Osteocyte (in vitro differentiated cells): ENCODE data around the gene APOC1. TPM values are rescaled to one million over a fixed set of nuclear protein-coding genes. Genes with fewer than 3 reads are reported as not detected.

ENCODE experiments used
- DNase-seq: peaks from one replicate; pipeline ENCODE4 v3.0.0; 2021; ENCODE audit warnings: mixed read lengths; ENCODE audit not compliant: unreplicated experiment; ENCODE audit errors: extremely low spot score
- H3K27ac Mint-ChIP-seq: one replicate; pipeline ENCODE4 v1.8.0; 2021; ENCODE audit warnings: mild to moderate bottlenecking, mixed read lengths; ENCODE audit not compliant: unreplicated experiment
- H3K27me3 Mint-ChIP-seq: one replicate; pipeline ENCODE4 v1.8.0; 2021; ENCODE audit warnings: mixed read lengths; ENCODE audit not compliant: unreplicated experiment
- H3K36me3 Mint-ChIP-seq: one replicate; pipeline ENCODE4 v1.8.0; 2021; ENCODE audit warnings: mixed read lengths; ENCODE audit not compliant: unreplicated experiment
- H3K4me1 Mint-ChIP-seq: one replicate; pipeline ENCODE4 v1.8.0; 2021; ENCODE audit warnings: mixed read lengths; ENCODE audit not compliant: unreplicated experiment
- H3K4me3 Mint-ChIP-seq: one replicate; pipeline ENCODE4 v1.8.0; 2021; ENCODE audit warnings: mild to moderate bottlenecking, moderate library complexity, mixed read lengths; ENCODE audit not compliant: unreplicated experiment
- H3K9me3 Mint-ChIP-seq: one replicate; pipeline ENCODE4 v1.8.0; 2021; ENCODE audit warnings: mixed read lengths; ENCODE audit not compliant: unreplicated experiment
- CTCF ChIP-seq: fragments of 200-600 bp; sonication (generic); IDR thresholded peaks from 2 replicates; pipeline ENCODE4 v1.5.0; 2021; ENCODE audit warnings: antibody characterized with exemption, mild to moderate bottlenecking, moderate library complexity
- total RNA-seq: library from RNA; stranded (reverse); gene quantifications from 2 replicates; pipeline ENCODE4 v1.2.1, GENCODE V29; 2021

The APOC1 gene
- total RNA-seq, 1 donor from 2014 or later: 3.3 TPM

GRCh38 chr19:44931541-44931940 is 17.1 kb downstream of the APOC1 start:
- peaks cover 5% of the 10 kb centered on the region for H3K27me3 Mint-ChIP-seq
- H3K4me1 Mint-ChIP-seq: peaks cover 15% of the 10 kb centered on the region
- no peak for DNase-seq
- no peak overlapping the region for H3K27ac Mint-ChIP-seq
- TF ChIP-seq CTCF: no peak
- H3K36me3 Mint-ChIP-seq: no peaks in the 10 kb centered on the region
- no peak overlapping the region for H3K4me3 Mint-ChIP-seq
- H3K9me3 Mint-ChIP-seq: no peaks in the 10 kb centered on the region

- H3K36me3 Mint-ChIP-seq: no peaks in the 10 kb centered on the region
- no peak overlapping the region for H3K27ac Mint-ChIP-seq
- DNase-seq: no peak
- H3K9me3 Mint-ChIP-seq: no peaks in the 10 kb centered on the region
- H3K4me3 Mint-ChIP-seq: no peak overlapping the region
- no peak for TF ChIP-seq CTCF
- H3K27me3 Mint-ChIP-seq: no peaks in the 10 kb centered on the region
- H3K4me1 Mint-ChIP-seq: no peaks in the 10 kb centered on the region
These were observed 25.3 kb downstream of the APOC1 start for GRCh38 chr19:44939668-44940067.

GRCh38 chr19:44942067-44942571 is 27.7 kb downstream of the APOC1 start, which contains the start of gene APOC4:
Gene APOC4, plus strand, starts transcription at chr19:44942237. Its CDS starts 41 bp downstream, at chr19:44942278.
- Mint-ChIP-seq H3K27me3 (no peaks in the 10 kb centered on the region), H3K4me3 (no peak within 1 kb of the TSS), H3K27ac (no peak within 1 kb of the TSS), H3K4me1 (no peaks in the 10 kb centered on the region), H3K9me3 (no peaks in the 10 kb centered on the region), H3K36me3 (no peaks in the 10 kb centered on the region)
- no peak for TF ChIP-seq CTCF
- no peak for DNase-seq

- H3K27me3 Mint-ChIP-seq: no peaks in the 10 kb centered on the region
- no peaks in the 10 kb centered on the region for H3K9me3 Mint-ChIP-seq
- no peak overlapping the region for H3K27ac Mint-ChIP-seq
- H3K4me1 Mint-ChIP-seq: no peaks in the 10 kb centered on the region
- H3K36me3 Mint-ChIP-seq: no peaks in the 10 kb centered on the region
- no peak overlapping the region for H3K4me3 Mint-ChIP-seq
- no peak for TF ChIP-seq CTCF
- no peak for DNase-seq
These were observed 29.4 kb downstream of the APOC1 start for GRCh38 chr19:44943801-44944249.

- H3K36me3 Mint-ChIP-seq: no peaks in the 10 kb centered on the region
- no peak overlapping the region for H3K27ac Mint-ChIP-seq
- no peaks in the 10 kb centered on the region for H3K9me3 Mint-ChIP-seq
- no peaks in the 10 kb centered on the region for H3K27me3 Mint-ChIP-seq
- no peak overlapping the region for H3K4me3 Mint-ChIP-seq
- no peak for TF ChIP-seq CTCF
- no peak for DNase-seq
- H3K4me1 Mint-ChIP-seq: peaks cover 8% of the 10 kb centered on the region
These were observed 32.7 kb downstream of the APOC1 start for GRCh38 chr19:44947041-44947581.
